CD14-positive monocyte (primary cell): ENCODE data around the gene ARHGAP44. TPM values are rescaled to one million over a fixed set of nuclear protein-coding genes. Genes with fewer than 3 reads are reported as not detected.

ENCODE experiments used
- DNase-seq, 3 donors: peaks; one replicate each; pipeline ENCODE4 v3.0.0-alpha.2; 2011 to 2022
- H2AFZ ChIP-seq: 2 replicates; pipeline ENCODE4 v1.6.0; 2012; ENCODE audit warnings: mild to moderate bottlenecking, low read depth, low read length, inconsistent platforms; ENCODE audit not compliant: insufficient read depth, poor library complexity, severe bottlenecking
- H3K27ac ChIP-seq, 2 donors: 1 replicate in 1 of 2; 2 replicates in 1 of 2; pipeline ENCODE4 v1.5.1; 2012 to 2013; ENCODE audit warnings: low read length in 2 of 2, control low read depth in 1 of 2, inconsistent platforms in 1 of 2, low read depth in 1 of 2, mild to moderate bottlenecking in 1 of 2
- H3K27me3 ChIP-seq, 2 donors: one replicate each; pipeline versions ENCODE4 v1.6.0 to v1.6.1; 2011 to 2013; ENCODE audit warnings: low read length in 2 of 2; ENCODE audit not compliant: control insufficient read depth in 2 of 2, insufficient read depth in 2 of 2
- H3K36me3 ChIP-seq, 2 donors: replicated peaks in 1 of 2; 1 replicate in 1 of 2; 2 replicates in 1 of 2; pipeline versions ENCODE4 v1.5.1 to v1.6.1; 2012 to 2013; ENCODE audit warnings: low read length in 2 of 2, control low read depth in 1 of 2, inconsistent platforms in 1 of 2, mild to moderate bottlenecking in 1 of 2; ENCODE audit not compliant: insufficient read depth in 2 of 2, control insufficient read depth in 1 of 2
- H3K4me1 ChIP-seq, 2 donors: 1 replicate in 1 of 2; 2 replicates in 1 of 2; pipeline versions ENCODE4 v1.5.1 to v1.6.1; 2012 to 2013; ENCODE audit warnings: low read length in 2 of 2, control low read depth in 1 of 2, inconsistent platforms in 1 of 2, mild to moderate bottlenecking in 1 of 2, moderate library complexity in 1 of 2; ENCODE audit not compliant: insufficient read depth in 2 of 2, control insufficient read depth in 1 of 2
- H3K4me2 ChIP-seq: replicated peaks from 2 replicates; pipeline ENCODE3; 2012; ENCODE audit warnings: low read length, moderate library complexity, mild to moderate bottlenecking; ENCODE audit not compliant: poor library complexity, severe bottlenecking; ENCODE audit errors: extremely low read depth
- H3K4me3 ChIP-seq, 3 experiments: fragments of 200-600 bp in 1 of 3; sonication (generic) in 1 of 3; replicated peaks in 1 of 3; 1 replicate in 2 of 3; 2 replicates in 1 of 3; pipeline ENCODE4 v1.5.1; 2011 to 2013; ENCODE audit warnings: low read length in 3 of 3, mild to moderate bottlenecking in 3 of 3, control low read depth in 2 of 3, low read depth in 2 of 3, inconsistent platforms in 1 of 3, moderate library complexity in 1 of 3
- H3K79me2 ChIP-seq: 2 replicates; pipeline ENCODE4 v1.6.0; 2012; ENCODE audit warnings: mild to moderate bottlenecking, control low read depth, inconsistent platforms, low read length, moderate library complexity; ENCODE audit not compliant: insufficient read depth
- H3K9ac ChIP-seq: 2 replicates; pipeline ENCODE4 v1.6.0; 2017; ENCODE audit warnings: low read length, mild to moderate bottlenecking; ENCODE audit not compliant: insufficient read depth, poor library complexity, severe bottlenecking
- H3K9me3 ChIP-seq, 2 donors: replicated peaks in 1 of 2; 1 replicate in 1 of 2; 2 replicates in 1 of 2; pipeline versions ENCODE4 v1.5.1 to v1.6.1; 2012 to 2013; ENCODE audit warnings: low read length in 2 of 2, control low read depth in 1 of 2; ENCODE audit not compliant: control insufficient read depth in 1 of 2, insufficient read depth in 1 of 2
- H4K20me1 ChIP-seq: 2 replicates; pipeline ENCODE4 v1.6.0; 2012; ENCODE audit warnings: mild to moderate bottlenecking, low read length, control low read depth, moderate library complexity; ENCODE audit not compliant: insufficient read depth
- H3K27ac Mint-ChIP-seq, 7 donors: one replicate each; pipeline ENCODE4 v1.8.0; 2020; ENCODE audit warnings: mild to moderate bottlenecking in 7 of 7, mixed read lengths in 7 of 7, moderate library complexity in 6 of 7, inconsistent platforms in 2 of 7
- H3K27me3 Mint-ChIP-seq, 3 donors: one replicate each; pipeline ENCODE4 v1.8.0; 2021 to 2022; ENCODE audit warnings: low read depth in 3 of 3, mild to moderate bottlenecking in 3 of 3, mixed read lengths in 3 of 3, moderate library complexity in 3 of 3, inconsistent platforms in 1 of 3
- H3K36me3 Mint-ChIP-seq, 2 donors: one replicate each; pipeline ENCODE4 v1.8.0; 2020; ENCODE audit warnings: mixed read lengths in 2 of 2, inconsistent platforms in 1 of 2, mild to moderate bottlenecking in 1 of 2
- H3K4me1 Mint-ChIP-seq: one replicate; pipeline ENCODE4 v1.8.0; 2020; ENCODE audit warnings: mild to moderate bottlenecking, mixed read lengths
- H3K4me3 Mint-ChIP-seq, 2 donors: one replicate each; pipeline ENCODE4 v1.8.0; 2020; ENCODE audit warnings: mild to moderate bottlenecking in 2 of 2, mixed read lengths in 2 of 2, moderate library complexity in 1 of 2
- H3K9me3 Mint-ChIP-seq, 7 donors: one replicate each; pipeline ENCODE4 v1.8.0; 2020 to 2022; ENCODE audit warnings: mixed read lengths in 7 of 7, mild to moderate bottlenecking in 6 of 7, moderate library complexity in 6 of 7, inconsistent platforms in 2 of 7
- WGBS: methylation state at CpG from one replicate; pipeline ENCODE4 v1.1.5; 2013; ENCODE audit warnings: missing lambda C conversion rate; ENCODE audit not compliant: insufficient coverage; 5-methylcytosine and 5-hydroxymethylcytosine counted together
- intact Hi-C, 2 donors: fragments of 100-400 bp; cut with micrococcal nuclease; formaldehyde crosslinking; loops; one replicate each; pipeline versions ENCODE4 v1.15.0 to v1.15.1; 2023
- polyA plus RNA-seq, 3 donors: library from polyadenylated mRNA; depleted of rRNA in 1 of 3; unstranded in 2 of 3; stranded (reverse) in 1 of 3; fragments of 300-500 nt in 2 of 3; fragments of >200 nt in 1 of 3; fragmentation: Illumina TruSeq in 2 of 3; gene quantifications; 1 replicate in 2 of 3; 2 replicates in 1 of 3; pipeline ENCODE4 v1.2.3, GENCODE V29; 2012 to 2021
- small RNA-seq: library from RNA; depleted of rRNA; stranded (forward); fragments of <200 nt; gene quantifications from one replicate; pipeline ENCODE3, GENCODE V24; 2012; ENCODE audit warnings: low read depth; ENCODE audit not compliant: insufficient read length
- TF ChIP-seq, protein P1 (sequence below): fragments of 200-600 bp; IDR thresholded peaks from one replicate; pipeline ENCODE4 v1.8.0; 2022; ENCODE audit warnings: antibody characterized with exemption, mild to moderate bottlenecking

The ARHGAP44 gene
- polyA plus RNA-seq, 3 donors = not detected

DNA sequence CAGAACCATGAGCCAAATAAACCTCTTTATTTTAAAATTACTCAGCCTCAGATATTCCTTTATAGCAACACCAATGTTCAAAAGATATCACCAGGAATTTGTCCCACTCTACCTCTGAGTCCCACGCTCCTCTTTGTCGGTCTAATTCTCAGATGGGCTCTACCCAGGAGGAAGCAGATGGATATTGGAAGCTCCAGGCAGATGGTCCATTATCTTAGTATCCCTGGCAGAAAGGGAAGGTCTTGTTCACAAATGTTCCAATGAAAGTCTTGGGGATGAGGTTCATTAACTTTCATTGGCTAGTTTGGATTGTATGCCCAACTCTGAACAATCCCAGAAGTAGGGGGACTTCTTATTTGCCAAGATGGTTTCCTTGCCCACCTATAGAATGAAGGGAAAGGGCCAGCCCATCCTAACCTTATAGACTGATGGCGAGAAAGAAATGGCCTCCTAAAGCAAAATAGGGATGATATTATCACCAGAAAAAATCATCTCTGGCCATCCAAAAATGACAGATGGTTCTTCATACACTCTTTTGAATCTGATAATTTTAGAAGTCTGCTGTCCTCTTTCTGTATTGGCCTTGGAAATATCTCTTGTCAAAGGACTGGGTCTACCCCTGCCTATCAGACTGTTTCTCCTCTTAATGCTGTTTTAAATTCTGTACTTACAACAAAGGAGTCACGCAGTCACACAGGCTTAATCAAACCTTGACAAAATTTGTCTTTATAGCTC is 249.8 kb downstream of the ARHGAP44 start:
- Histone ChIP-seq H4K20me1 (no peaks in the 10 kb centered on the region), H3K27me3 (no peaks in the 10 kb centered on the region), H3K36me3 (no peaks in the 10 kb centered on the region), H3K9me3 (peaks cover 4 to 9% of the 10 kb centered on the region in 2 donors), H3K4me3 (no peak overlapping the region), H3K4me1 (no peaks in the 10 kb centered on the region), H3K27ac (no peak overlapping the region), H3K4me2 (no peak overlapping the region), H3K9ac (no peak overlapping the region), H2AFZ (no peak overlapping the region), H3K79me2 (no peaks in the 10 kb centered on the region)
- Mint-ChIP-seq H3K9me3 (peaks cover 10 to 28% (median 18%) of the 10 kb centered on the region in 7 donors), H3K27ac (no peak overlapping the region), H3K27me3 (peaks cover 1 to 7% (median 5%) of the 10 kb centered on the region in 3 donors), H3K36me3 (no peaks in the 10 kb centered on the region), H3K4me1 (no peaks in the 10 kb centered on the region), H3K4me3 (no peak overlapping the region)
- WGBS = no CpG with 5 or more reads among the region's 4 CpGs
- no peak for DNase-seq
- TF ChIP-seq, protein P1, sequence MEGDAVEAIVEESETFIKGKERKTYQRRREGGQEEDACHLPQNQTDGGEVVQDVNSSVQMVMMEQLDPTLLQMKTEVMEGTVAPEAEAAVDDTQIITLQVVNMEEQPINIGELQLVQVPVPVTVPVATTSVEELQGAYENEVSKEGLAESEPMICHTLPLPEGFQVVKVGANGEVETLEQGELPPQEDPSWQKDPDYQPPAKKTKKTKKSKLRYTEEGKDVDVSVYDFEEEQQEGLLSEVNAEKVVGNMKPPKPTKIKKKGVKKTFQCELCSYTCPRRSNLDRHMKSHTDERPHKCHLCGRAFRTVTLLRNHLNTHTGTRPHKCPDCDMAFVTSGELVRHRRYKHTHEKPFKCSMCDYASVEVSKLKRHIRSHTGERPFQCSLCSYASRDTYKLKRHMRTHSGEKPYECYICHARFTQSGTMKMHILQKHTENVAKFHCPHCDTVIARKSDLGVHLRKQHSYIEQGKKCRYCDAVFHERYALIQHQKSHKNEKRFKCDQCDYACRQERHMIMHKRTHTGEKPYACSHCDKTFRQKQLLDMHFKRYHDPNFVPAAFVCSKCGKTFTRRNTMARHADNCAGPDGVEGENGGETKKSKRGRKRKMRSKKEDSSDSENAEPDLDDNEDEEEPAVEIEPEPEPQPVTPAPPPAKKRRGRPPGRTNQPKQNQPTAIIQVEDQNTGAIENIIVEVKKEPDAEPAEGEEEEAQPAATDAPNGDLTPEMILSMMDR = no peak
- intact Hi-C loops = no loop called here

Small RNAs within 50 kb of the gene (small RNA-seq; reads per million reads assigned to genes)
- not detected for gene MIR1269B

Other genes starting within 250 kb of the ARHGAP44 start
- not detected for gene MYOCD, start 123.6 kb upstream of the ARHGAP44 start, polyA plus RNA-seq
- 10 to 100 TPM; 24.2 to 39.6 (median 26.0) TPM for gene ELAC2, start 228.5 kb downstream of the ARHGAP44 start, polyA plus RNA-seq